HepG2 (cell line): ENCODE measurements around the gene HSPA1B. TPM values are rescaled to one million over a fixed set of nuclear protein-coding genes. Genes with fewer than 3 reads are reported as not detected.

ENCODE experiments used
- ESRRA ChIP-seq: sonication (generic); formaldehyde crosslinking; IDR thresholded peaks from 2 replicates; pipeline ENCODE4 v1.5.1; 2020; ENCODE audit warnings: mild to moderate bottlenecking, low read depth, missing genetic modification reagents
- FOXA1 ChIP-seq, 2 experiments: fragments of 450-650 bp in 1 of 2; sonication (generic) in 1 of 2; formaldehyde crosslinking in 1 of 2; IDR thresholded peaks; 2 replicates each; pipeline versions ENCODE4 v1.4.0 to v1.6.1; 2016 to 2020; ENCODE audit warnings: missing genetic modification reagents in 1 of 2
- GTF2F1 ChIP-seq: fragments of 150-350 bp; IDR thresholded peaks from 2 replicates; pipeline ENCODE4 v1.6.1; 2014; ENCODE audit warnings: low read length
- HDAC2 ChIP-seq: sonication (generic); formaldehyde crosslinking; IDR thresholded peaks from 2 replicates; pipeline ENCODE4 v1.4.0; 2020; ENCODE audit warnings: missing genetic modification reagents
- HMG20B ChIP-seq: conservative IDR thresholded peaks from 2 replicates; pipeline ENCODE4 v1.6.1; 2016; ENCODE audit warnings: missing genetic modification reagents, missing compliant biosample characterization
- HNRNPL ChIP-seq: fragments of 200-400 bp; formaldehyde crosslinking; IDR thresholded peaks from 2 replicates; pipeline ENCODE4 v1.6.1; 2017; ENCODE audit warnings: mild to moderate bottlenecking, low read depth, low read length
- KLF15 ChIP-seq: sonication (generic); formaldehyde crosslinking; IDR thresholded peaks from 2 replicates; pipeline ENCODE4 v1.8.1; 2023; ENCODE audit warnings: borderline replicate concordance, mild to moderate bottlenecking, inconsistent platforms, missing genetic modification reagents, mixed read lengths
- MED8 ChIP-seq: sonication (generic); formaldehyde crosslinking; IDR thresholded peaks from 2 replicates; pipeline ENCODE4 v1.8.1; 2023; ENCODE audit warnings: mild to moderate bottlenecking, missing genetic modification reagents; ENCODE audit not compliant: insufficient replicate concordance
- NR2F2 ChIP-seq: IDR thresholded peaks from 2 replicates; pipeline ENCODE4 v1.6.1; 2012; ENCODE audit warnings: low read depth, inconsistent platforms, borderline replicate concordance
- PRDM10 ChIP-seq: sonication (generic); formaldehyde crosslinking; IDR thresholded peaks from 2 replicates; pipeline ENCODE4 v1.4.0; 2020; ENCODE audit warnings: low read depth, missing genetic modification reagents
- PRPF4 ChIP-seq: fragments of 200-400 bp; formaldehyde crosslinking; IDR thresholded peaks from 2 replicates; pipeline ENCODE4 v1.6.1; 2016; ENCODE audit warnings: low read length, low read depth; ENCODE audit not compliant: poor library complexity, severe bottlenecking
- TCF7L2 ChIP-seq: IDR thresholded peaks from 2 replicates; pipeline ENCODE4 v1.6.1; 2011; ENCODE audit warnings: mild to moderate bottlenecking, low read depth, low read length, moderate library complexity
- ZBTB4 ChIP-seq: sonication (generic); formaldehyde crosslinking; IDR thresholded peaks from 2 replicates; pipeline ENCODE4 v1.4.0; 2020; ENCODE audit warnings: missing genetic modification reagents, mild to moderate bottlenecking, borderline replicate concordance
- ZBTB7A ChIP-seq: sonication (generic); formaldehyde crosslinking; IDR thresholded peaks from 2 replicates; pipeline ENCODE4 v1.8.0; 2022; ENCODE audit warnings: mild to moderate bottlenecking, missing genetic modification reagents
- ZEB1 ChIP-seq: IDR thresholded peaks from 2 replicates; pipeline ENCODE4 v1.6.1; 2012; ENCODE audit warnings: mild to moderate bottlenecking, low read depth, inconsistent platforms; ENCODE audit not compliant: insufficient replicate concordance
- ZNF543 ChIP-seq: sonication (generic); formaldehyde crosslinking; IDR thresholded peaks from 2 replicates; pipeline ENCODE4 v1.4.0; 2020; ENCODE audit warnings: mild to moderate bottlenecking, missing genetic modification reagents
- ZNF792 ChIP-seq: IDR thresholded peaks from 2 replicates; pipeline ENCODE4 v1.6.1; 2016
- polyA plus RNA-seq, 8 experiments: library from polyadenylated mRNA; depleted of rRNA in 3 of 8; stranded (reverse) in 7 of 8; unstranded in 1 of 8; fragments of >200 nt; fragmentation: Illumina TruSeq in 4 of 8; extraction: Trizol in 4 of 8; gene quantifications; 2 replicates each; pipeline versions ENCODE4 v1.2.1 to v1.2.3, GENCODE V29; 2011 to 2016; ENCODE audit warnings: low read depth in 4 of 8, missing spikeins in 1 of 8, mixed read lengths in 1 of 8; ENCODE audit not compliant: insufficient read depth in 1 of 8
- total RNA-seq, 5 experiments: library from RNA; depleted of rRNA; stranded (reverse); fragments of >200 nt; fragmentation: Illumina TruSeq; extraction: Trizol; gene quantifications; 2 replicates each; pipeline ENCODE4 v1.2.3, GENCODE V29; 2016; ENCODE audit warnings: low read depth in 1 of 5
- TF ChIP-seq, protein P1 (sequence below): sonication (generic); formaldehyde crosslinking; conservative IDR thresholded peaks from 2 replicates; pipeline ENCODE4 v1.8.0; 2022; ENCODE audit warnings: missing genetic modification reagents
- TF ChIP-seq, protein P2 (sequence below): IDR thresholded peaks from 2 replicates; pipeline ENCODE4 v1.6.1; 2018; ENCODE audit warnings: missing genetic modification reagents

Gene HSPA1B
- total and polyA plus RNA-seq, 2 of the 13 experiments (the other 11 are each of a cell fraction or from before 2014, with no cell fraction given) = 26.0 to 186 TPM

GRCh38 chr6:31862344-31863235, 35.1 kb downstream of the HSPA1B start, which contains the start of gene NEU1 (continued):
- TF ChIP-seq NR2F2 (peak; percentile 43; the same call in 1 of the 2 replicates), TCF7L2 (no peak), HMG20B (CRISPR knock-in tag) (peak; percentile 33; the same call in 1 of the 2 replicates), ZBTB4 (CRISPR knock-in tag) (no peak), ZNF792 (CRISPR knock-in tag) (peak; percentile 67), HNRNPL (peak; percentile 88), GTF2F1 (peak; percentile 93; the same call in 1 of the 2 replicates), ESRRA (no peak; the same call in 1 of the 2 replicates), ZEB1 (peak; percentile 76), PRDM10 (CRISPR knock-in tag) (peak; percentile 63), HDAC2 (CRISPR knock-in tag) (peak; percentile 82), MED8 (CRISPR knock-in tag) (peak; percentile 8), FOXA1 (IDR thresholded peaks at IDR 0.05) (no peak), FOXA1 (CRISPR knock-in tag; IDR thresholded peaks at IDR 0.05) (no peak), PRPF4 (no peak), KLF15 (peak; percentile 91; the same call in 1 of the 2 replicates), ZBTB7A (no peak), ZNF543 (CRISPR knock-in tag) (peak; percentile 65; the same call in 1 of the 2 replicates)
- TF ChIP-seq, protein P1, sequence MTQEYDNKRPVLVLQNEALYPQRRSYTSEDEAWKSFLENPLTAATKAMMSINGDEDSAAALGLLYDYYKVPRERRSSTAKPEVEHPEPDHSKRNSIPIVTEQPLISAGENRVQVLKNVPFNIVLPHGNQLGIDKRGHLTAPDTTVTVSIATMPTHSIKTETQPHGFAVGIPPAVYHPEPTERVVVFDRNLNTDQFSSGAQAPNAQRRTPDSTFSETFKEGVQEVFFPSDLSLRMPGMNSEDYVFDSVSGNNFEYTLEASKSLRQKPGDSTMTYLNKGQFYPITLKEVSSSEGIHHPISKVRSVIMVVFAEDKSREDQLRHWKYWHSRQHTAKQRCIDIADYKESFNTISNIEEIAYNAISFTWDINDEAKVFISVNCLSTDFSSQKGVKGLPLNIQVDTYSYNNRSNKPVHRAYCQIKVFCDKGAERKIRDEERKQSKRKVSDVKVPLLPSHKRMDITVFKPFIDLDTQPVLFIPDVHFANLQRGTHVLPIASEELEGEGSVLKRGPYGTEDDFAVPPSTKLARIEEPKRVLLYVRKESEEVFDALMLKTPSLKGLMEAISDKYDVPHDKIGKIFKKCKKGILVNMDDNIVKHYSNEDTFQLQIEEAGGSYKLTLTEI = no peak
- TF ChIP-seq, protein P2, sequence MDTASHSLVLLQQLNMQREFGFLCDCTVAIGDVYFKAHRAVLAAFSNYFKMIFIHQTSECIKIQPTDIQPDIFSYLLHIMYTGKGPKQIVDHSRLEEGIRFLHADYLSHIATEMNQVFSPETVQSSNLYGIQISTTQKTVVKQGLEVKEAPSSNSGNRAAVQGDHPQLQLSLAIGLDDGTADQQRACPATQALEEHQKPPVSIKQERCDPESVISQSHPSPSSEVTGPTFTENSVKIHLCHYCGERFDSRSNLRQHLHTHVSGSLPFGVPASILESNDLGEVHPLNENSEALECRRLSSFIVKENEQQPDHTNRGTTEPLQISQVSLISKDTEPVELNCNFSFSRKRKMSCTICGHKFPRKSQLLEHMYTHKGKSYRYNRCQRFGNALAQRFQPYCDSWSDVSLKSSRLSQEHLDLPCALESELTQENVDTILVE (CRISPR knock-in tag) = no peak
